NCI-H1694 treated with DMSO at 0.1 percent for 48 hours (cell line): ENCODE measurements around the gene TAF8.

Experiments used
- DNase-seq: peaks from one replicate; lab custom pipeline; 2025; lab: John Stamatoyannopoulos, UW

TAF8 gene

DNA sequence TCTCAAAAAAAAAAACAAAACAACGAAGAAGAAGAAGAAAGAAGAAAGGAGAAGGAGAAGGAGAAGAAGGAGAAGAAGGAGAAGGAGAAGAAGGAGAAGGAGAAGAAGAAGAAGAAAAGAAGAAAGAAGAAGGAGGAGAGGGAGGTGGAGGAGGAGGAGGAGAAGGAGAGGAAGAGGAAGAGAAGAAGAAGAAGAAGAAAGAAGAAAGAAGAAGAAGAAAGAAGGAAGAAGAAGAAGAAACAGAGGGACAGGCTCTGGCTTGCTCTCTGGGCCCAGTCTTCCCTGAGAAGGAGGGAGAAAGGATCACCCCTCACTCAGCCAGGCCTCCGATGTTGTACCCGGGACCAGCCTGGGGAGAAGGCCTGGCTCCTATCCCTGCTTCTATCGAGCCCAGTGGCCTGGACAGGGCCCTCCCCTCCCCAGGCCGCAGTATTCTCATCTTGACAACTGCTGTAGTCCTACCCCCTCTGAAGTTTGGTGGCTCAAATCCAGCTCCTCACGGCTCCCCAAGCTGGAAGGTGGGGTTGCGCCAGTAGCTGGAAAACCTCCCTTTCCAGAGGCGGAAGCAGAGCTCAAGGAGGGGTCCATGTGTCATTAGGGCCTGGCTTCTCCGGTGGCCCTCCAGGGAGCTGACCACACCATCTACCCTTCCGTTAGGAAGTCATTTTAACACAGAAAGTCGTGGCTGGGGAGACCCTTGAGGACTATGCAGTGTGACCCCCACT lies 73.2 kb downstream of the TAF8 start:
- DNase-seq: no peak

DNA sequence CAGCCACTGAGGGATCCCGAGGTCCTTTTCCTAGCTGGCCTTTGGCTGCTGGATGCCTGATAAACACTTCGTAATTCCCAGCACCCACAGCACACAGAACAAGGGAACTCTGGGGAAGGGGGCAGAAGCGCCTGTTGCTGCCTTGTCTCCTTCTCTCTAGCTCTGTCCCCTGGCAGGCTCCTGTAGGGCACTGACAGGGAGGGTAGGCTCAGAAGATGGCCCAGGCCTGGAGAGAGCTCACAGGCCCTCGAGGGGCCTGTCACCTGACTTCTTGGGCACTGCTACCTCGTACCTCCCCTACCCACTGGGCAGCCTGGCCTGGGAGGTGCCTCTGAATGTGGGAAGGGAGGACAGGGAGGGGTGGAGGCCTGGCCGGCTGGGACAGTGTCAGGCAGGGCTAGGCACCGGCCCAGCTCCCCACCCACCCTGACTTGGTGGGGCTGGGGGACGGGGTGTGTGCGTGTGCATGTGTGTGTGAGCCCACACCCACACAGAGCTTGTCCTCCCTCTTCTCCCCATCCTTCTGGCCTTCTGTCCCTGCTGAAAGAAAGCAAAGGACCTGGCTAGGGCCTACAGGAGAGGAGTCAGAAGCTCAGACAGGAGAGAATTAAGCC lies 74.0 kb downstream of the TAF8 start:
- DNase-seq: no peak

DNA sequence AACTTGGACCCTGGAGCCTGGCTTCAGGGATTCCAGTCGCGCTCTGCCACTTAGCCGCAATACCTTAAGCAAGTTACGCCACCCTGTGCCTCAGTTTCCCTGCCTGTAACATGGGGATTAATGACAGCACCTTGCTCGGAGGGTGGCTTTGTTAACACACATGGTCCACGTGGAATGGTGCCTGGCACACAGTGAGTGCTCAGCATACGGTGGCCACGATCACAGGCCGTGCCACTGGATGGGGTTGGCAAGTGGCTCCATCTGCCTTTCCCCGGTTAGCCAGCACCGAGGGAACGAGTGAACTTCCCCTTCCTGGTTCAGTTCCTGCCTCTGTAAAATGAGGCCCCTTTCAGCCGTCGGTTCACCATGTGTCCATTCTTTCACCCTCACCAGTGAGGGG lies 74.9 kb downstream of the TAF8 start:
- no peak for DNase-seq

DNA sequence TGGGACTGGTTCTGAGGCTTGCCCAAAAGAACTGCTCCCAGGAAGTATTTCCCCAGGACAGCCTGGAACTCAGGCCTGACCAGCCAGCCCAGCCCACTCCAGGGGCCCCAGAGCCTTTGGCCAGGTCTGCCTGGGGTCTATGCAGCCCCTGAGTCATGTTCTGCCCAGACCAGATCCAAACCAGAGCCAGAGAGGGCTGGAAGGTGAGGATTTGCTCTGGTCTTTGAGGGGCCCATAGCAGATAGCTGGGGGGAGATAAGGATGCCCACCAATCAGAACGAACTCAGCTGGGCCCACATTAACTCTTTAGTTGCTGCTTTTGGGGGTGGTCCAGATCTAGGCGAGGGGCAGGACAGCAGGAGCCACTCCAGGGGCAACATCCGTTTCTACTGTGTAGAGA lies 75.3 kb downstream of the TAF8 start:
- no peak for DNase-seq

DNA sequence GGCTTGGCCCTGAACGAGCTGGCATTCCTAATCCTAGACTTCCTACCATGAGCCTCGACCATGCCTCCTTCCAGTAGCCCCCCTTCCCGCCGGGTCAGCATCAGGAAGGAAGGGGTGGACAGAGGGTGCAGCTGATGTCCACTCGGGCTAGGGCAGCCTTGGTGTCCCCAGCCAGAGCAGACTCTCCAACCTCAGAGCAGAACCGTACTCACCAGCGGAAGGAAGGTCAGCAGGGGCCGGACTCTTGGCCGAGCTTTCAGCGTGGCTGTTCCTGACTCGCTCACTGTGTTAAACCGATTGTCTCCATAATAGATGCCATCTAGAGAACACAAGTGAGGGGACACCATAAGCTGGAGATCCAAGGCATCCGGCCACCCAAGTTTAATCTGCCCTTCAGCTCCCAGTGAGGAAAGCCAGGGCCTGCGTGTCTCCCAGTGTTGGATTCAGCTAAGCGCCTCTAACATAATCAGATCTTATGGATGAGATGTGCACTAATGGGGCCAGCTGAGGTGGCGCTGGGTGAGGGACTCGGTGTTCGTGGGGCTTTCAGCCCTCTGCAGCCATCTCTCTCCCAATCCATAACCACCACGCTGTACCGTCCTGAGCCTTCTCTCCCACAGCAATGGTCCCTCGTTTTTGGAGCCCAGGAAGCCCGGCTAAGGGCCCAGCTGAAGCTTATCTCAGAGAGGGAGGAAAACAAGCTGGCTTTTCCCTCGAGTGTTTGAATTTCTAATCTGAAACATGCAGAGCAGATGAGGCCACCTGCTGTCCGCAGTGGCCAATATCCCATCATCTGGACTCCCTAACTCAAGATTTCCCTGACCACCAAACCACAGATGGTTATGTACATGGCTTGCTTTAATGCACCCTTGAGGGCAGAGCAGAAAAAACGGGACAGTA lies 78.4 kb downstream of the TAF8 start:
- no peak for DNase-seq

DNA sequence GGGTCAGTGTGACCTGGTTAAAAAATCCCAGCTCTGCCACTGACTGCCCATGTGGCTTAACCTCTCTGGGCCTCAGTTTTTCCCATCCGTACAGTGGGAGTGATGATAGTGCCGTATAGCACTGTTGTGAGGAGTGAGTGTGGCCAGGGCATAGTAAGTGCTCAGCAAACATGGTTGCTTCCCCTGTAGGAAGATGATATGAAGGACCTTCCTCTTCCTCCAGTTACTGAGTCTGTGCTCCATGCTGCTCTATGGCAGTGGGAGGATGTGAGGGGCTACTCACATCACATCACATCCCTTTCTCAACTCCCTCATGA lies 79.0 kb downstream of the TAF8 start:
- no peak for DNase-seq

DNA sequence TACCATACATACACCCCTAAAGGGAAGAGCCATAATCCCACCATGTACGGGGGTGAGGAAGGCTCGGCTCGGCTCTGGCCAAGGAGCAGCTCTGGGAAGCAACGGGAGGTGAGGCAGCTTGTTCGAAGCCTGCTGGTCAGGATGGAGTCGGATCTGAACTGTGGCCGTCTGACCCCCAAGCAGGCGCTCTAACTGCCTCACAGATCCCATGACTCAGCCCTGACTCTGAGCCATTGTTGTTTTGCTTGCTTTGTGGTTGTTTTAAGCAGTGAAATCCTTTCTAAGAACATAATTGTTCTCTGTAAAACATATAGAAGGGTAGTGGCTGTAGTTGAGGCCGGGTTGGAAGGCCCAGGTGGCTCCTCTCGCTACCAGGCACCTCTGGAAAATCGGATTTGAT lies 81.2 kb downstream of the TAF8 start:
- DNase-seq: no peak

DNA sequence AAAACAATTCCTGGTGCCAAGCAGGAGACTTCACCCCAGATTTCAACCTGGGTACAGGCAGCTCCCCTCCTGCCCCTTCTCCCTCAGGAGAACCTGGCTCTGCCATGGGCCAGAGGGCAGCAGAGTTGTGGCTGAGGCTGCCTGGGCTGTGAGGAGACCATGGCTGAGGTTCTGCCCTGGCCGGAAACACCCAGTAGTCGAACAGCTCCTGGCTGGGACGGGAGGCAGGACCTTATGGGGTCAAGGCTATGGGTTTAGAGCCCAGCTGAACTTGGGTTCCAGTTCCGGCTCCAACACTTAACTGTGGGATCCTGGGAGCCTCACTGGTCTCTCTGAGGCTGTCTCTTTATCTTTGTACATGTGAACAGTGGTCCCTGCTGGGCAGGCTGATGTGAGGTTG lies 83.6 kb downstream of the TAF8 start:
- no peak for DNase-seq

DNA sequence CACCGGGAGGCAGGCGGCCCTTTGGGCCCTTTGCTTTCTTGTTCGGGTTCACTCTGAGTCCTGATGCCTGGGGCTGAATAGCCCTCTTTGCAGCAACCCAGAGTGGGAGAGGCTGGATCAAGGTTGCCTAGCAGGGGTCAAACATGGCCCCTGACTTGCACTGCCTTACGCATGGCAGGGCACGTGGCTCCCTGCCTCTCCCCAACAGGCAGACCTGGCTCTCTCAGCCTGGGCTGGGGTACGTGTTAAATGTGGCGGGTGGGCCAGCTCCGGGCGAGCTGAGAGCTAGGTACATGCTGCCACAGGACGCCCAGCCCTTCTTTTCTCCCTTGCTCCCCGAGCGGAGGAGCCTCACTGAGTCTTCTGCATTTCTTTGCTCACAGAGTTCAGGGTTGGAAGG lies 84.8 kb downstream of the TAF8 start:
- no peak for DNase-seq

DNA sequence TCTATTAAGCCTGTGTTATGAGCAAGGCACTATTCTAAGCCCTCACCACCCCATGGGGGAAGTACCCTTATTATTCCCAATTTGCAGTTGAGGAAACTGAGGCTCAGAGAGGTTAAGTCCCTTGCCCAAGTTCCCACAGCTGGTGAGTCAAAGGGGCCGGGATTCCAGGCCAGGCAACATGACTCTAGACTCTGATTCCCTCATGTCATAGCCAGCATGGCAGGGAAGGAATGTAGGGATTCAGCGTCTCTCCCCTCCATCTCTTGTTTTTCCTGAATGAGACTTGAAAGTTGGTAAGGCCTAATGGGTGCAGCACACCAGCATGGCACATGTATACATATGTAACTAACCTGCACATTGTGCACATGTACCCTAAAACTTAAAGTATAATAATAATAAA lies 85.4 kb downstream of the TAF8 start:
- DNase-seq: no peak

DNA sequence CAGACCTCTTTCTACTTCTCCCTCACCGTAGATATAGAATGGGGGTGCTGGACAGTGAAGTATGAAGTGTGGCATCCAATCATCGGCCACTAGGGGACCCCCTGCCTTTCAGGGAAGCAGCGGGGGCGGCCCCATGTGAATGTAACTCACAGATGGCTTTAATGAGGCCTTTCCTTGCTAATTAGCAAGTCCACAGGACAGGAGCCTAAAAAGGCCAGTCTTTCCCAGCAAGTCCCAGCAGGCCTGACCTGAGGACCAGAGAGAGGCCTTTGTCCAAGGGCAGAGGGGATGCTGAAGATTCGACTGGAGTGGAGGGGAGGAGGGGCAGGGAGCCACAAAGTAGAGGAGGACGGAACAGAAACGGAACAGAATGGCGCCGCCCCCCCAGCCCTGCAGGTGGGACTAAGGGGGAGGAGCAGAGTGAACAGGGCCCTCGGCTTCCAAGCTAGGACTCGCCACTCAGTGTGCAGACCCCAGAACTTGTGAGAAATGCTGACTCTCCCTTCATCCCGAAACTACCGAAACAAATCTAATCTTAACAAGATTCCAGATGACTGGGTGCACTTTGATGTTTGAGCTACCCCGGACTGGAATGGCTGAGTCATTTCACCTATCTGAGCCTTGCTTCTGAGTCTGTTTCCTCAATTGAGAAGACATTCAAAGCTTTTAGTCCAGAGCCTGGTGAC lies 86.3 kb downstream of the TAF8 start:
- no peak for DNase-seq
